Fibroblast of pulmonary artery (primary cell): Measurements from ENCODE around the gene IZUMO4.
"Not testable (repeated sequence)": the region's sequence is repeated elsewhere in the genome, so short reads cannot be mapped to it uniquely, and the experiment has no call there.

Experiments
- DNase-seq: peaks from one replicate; pipeline ENCODE4 v3.0.0-alpha.2; 2010; ENCODE audit warnings: low read depth
- H3K4me3 ChIP-seq: replicated peaks from 2 replicates; pipeline ENCODE4 v1.5.1; 2011; ENCODE audit warnings: low read depth, mild to moderate bottlenecking, control low read depth, low read length, moderate library complexity
- CTCF ChIP-seq: IDR thresholded peaks from 2 replicates; pipeline ENCODE4 v1.5.1; 2011; ENCODE audit warnings: mild to moderate bottlenecking, control low read depth, low read length, inconsistent platforms; ENCODE audit errors: missing control alignments

The IZUMO4 gene

GRCh38 chr19:2129486-2129885 lies 32.8 kb downstream of the IZUMO4 start:
- TF ChIP-seq CTCF: no peak
- DNase-seq: no peak

GRCh38 chr19:2129892-2130770 lies 33.4 kb downstream of the IZUMO4 start:
- no peak overlapping the region for H3K4me3 ChIP-seq
- no peak for DNase-seq
- TF ChIP-seq CTCF: no peak

More at GRCh38 chr19:2129486-2129885, 32.8 kb downstream of the IZUMO4 start:
- H3K4me3 ChIP-seq: no peak overlapping the region

GRCh38 chr19:2131012-2131975 lies 34.6 kb downstream of the IZUMO4 start:
- DNase-seq, H3K4me3 ChIP-seq: not testable (repeated sequence)

GRCh38 chr19:2132191-2132590 lies 35.5 kb downstream of the IZUMO4 start:
- DNase-seq: no peak
- H3K4me3 ChIP-seq: no peak overlapping the region
- no peak for TF ChIP-seq CTCF

GRCh38 chr19:2132731-2133490 lies 36.2 kb downstream of the IZUMO4 start:
- no peak for DNase-seq
- no peak overlapping the region for H3K4me3 ChIP-seq
- TF ChIP-seq CTCF: no peak

GRCh38 chr19:2135474-2136402 lies 39.0 kb downstream of the IZUMO4 start:
- H3K4me3 ChIP-seq: no peak overlapping the region
- DNase-seq: no peak
- TF ChIP-seq CTCF: no peak
